H1 (cell line): ENCODE data around the gene RAB7B. TPM values are rescaled to one million over a fixed set of nuclear protein-coding genes. Genes with fewer than 3 reads are reported as not detected.

Experiments
- CTCF ChIA-PET: fragments of 300-600 bp; sonication (Branson Sonifier 250); formaldehyde crosslinking; loops from one replicate; lab custom pipeline; 2021; ENCODE audit not compliant: partially characterized antibody; lab: Charles Lee
- POLR2A ChIA-PET: fragments of 300-600 bp; sonication (Branson Sonifier 250); formaldehyde crosslinking; loops from one replicate; lab custom pipeline; 2021; ENCODE audit warnings: inconsistent platforms; ENCODE audit not compliant: partially characterized antibody; lab: Charles Lee
- DNase-seq, 2 experiments: peaks; one replicate each; pipeline versions ENCODE4 v3.0.0 to v3.0.0-alpha.2; 2010 to 2022; ENCODE audit warnings: low spot score in 2 of 2, low read depth in 1 of 2, mixed read lengths in 1 of 2
- FAIRE-seq: peaks from 2 replicates; lab custom pipeline; 2011; peaks lifted over from hg19 to GRCh38; lab: Jason Lieb, UNC
- H2AFZ ChIP-seq: 2 replicates; pipeline ENCODE4 v1.8.1; 2012; ENCODE audit warnings: low read length, inconsistent platforms
- H2AK5ac ChIP-seq: 2 replicates; pipeline ENCODE4 v1.6.1; 2013; ENCODE audit warnings: low read depth, low read length
- H2BK120ac ChIP-seq: replicated peaks from 2 replicates; pipeline ENCODE3; 2013; ENCODE audit warnings: low read depth, low read length, inconsistent platforms
- H2BK12ac ChIP-seq: 2 replicates; pipeline ENCODE4 v1.6.1; 2013; ENCODE audit warnings: low read depth, low read length
- H2BK15ac ChIP-seq: 2 replicates; pipeline ENCODE4 v1.6.1; 2013; ENCODE audit warnings: low read length
- H2BK20ac ChIP-seq: 2 replicates; pipeline ENCODE4 v1.6.1; 2013; ENCODE audit warnings: low read length
- H2BK5ac ChIP-seq: 2 replicates; pipeline ENCODE4 v1.6.1; 2013; ENCODE audit warnings: low read depth, low read length
- H3K14ac ChIP-seq: 2 replicates; pipeline ENCODE4 v1.6.1; 2013; ENCODE audit warnings: inconsistent platforms; ENCODE audit not compliant: insufficient read length
- H3K18ac ChIP-seq: 2 replicates; pipeline ENCODE4 v1.6.1; 2013; ENCODE audit warnings: low read length; ENCODE audit errors: extremely low read depth
- H3K23ac ChIP-seq: 2 replicates; pipeline ENCODE4 v1.6.1; 2013; ENCODE audit warnings: inconsistent platforms; ENCODE audit not compliant: insufficient read length
- H3K23me2 ChIP-seq: 2 replicates; pipeline ENCODE4 v1.6.1; 2013; ENCODE audit warnings: low read depth, low read length
- H3K27ac ChIP-seq: 2 replicates; pipeline ENCODE4 v1.6.1; 2011; ENCODE audit warnings: low read depth, low read length, inconsistent platforms
- H3K27me3 ChIP-seq, 4 experiments: replicated peaks in 1 of 4; 1 replicate in 1 of 4; 2 replicates in 3 of 4; pipeline versions ENCODE4 v1.6.1 to v1.8.1; 2011 to 2013; ENCODE audit warnings: low read length in 3 of 4, mild to moderate bottlenecking in 3 of 4, inconsistent platforms in 2 of 4, mixed read lengths in 2 of 4, moderate library complexity in 1 of 4; ENCODE audit not compliant: control insufficient read depth in 3 of 4, insufficient read depth in 3 of 4; ENCODE audit errors: extremely low read depth in 1 of 4
- H3K36me3 ChIP-seq, 4 experiments: 2 replicates each; pipeline versions ENCODE4 v1.6.1 to v1.8.1; 2011 to 2013; ENCODE audit warnings: mild to moderate bottlenecking in 4 of 4, low read length in 3 of 4, moderate library complexity in 2 of 4, control low read depth in 1 of 4, inconsistent platforms in 1 of 4; ENCODE audit not compliant: insufficient read depth in 4 of 4, control insufficient read depth in 2 of 4
- H3K4ac ChIP-seq: replicated peaks from 2 replicates; pipeline ENCODE3; 2013; ENCODE audit warnings: low read length, low read depth, mixed read lengths, inconsistent platforms; ENCODE audit not compliant: insufficient read length
- H3K4me1 ChIP-seq, 4 experiments: replicated peaks in 1 of 4; 1 replicate in 1 of 4; 2 replicates in 3 of 4; pipeline versions ENCODE4 v1.6.1 to v1.8.1; 2011 to 2013; ENCODE audit warnings: low read length in 3 of 4, inconsistent platforms in 2 of 4, mixed read lengths in 1 of 4; ENCODE audit not compliant: insufficient read depth in 4 of 4, control insufficient read depth in 3 of 4
- H3K4me2 ChIP-seq, 2 experiments: 2 replicates each; pipeline versions ENCODE4 v1.6.1 to v1.8.1; 2011 to 2013; ENCODE audit warnings: low read depth in 2 of 2, low read length in 2 of 2, control low read depth in 1 of 2, inconsistent platforms in 1 of 2, mild to moderate bottlenecking in 1 of 2; ENCODE audit not compliant: insufficient read depth in 1 of 2
- H3K4me3 ChIP-seq, 4 experiments: fragments of 200-600, 300-600 bp in 1 of 4; sonication (generic), shearing (Covaris generic), sonication (Bioruptor Twin) in 1 of 4; 2 replicates each; pipeline versions ENCODE4 v1.5.1 to v1.8.1; 2011 to 2016; ENCODE audit warnings: low read length in 4 of 4, low read depth in 3 of 4, control low read depth in 2 of 4, inconsistent platforms in 2 of 4, mild to moderate bottlenecking in 2 of 4, mixed read lengths in 1 of 4, moderate library complexity in 1 of 4; ENCODE audit not compliant: insufficient read depth in 2 of 4; ENCODE audit errors: extremely low read depth in 1 of 4
- H3K56ac ChIP-seq: replicated peaks from 2 replicates; pipeline ENCODE3; 2013; ENCODE audit warnings: low read depth, mild to moderate bottlenecking, mixed read lengths, low read length, inconsistent platforms; ENCODE audit not compliant: insufficient read length
- H3K79me1 ChIP-seq: 2 replicates; pipeline ENCODE4 v1.6.1; 2013; ENCODE audit warnings: low read depth, low read length, control low read depth
- H3K79me2 ChIP-seq, 2 experiments: 2 replicates each; pipeline versions ENCODE4 v1.6.1 to v1.8.1; 2012 to 2013; ENCODE audit warnings: low read length in 2 of 2, mild to moderate bottlenecking in 2 of 2, inconsistent platforms in 1 of 2; ENCODE audit not compliant: insufficient read depth in 2 of 2, control insufficient read depth in 1 of 2
- H3K9ac ChIP-seq, 4 experiments: replicated peaks in 1 of 4; 1 replicate in 1 of 4; 2 replicates in 3 of 4; pipeline versions ENCODE4 v1.6.1 to v1.8.1; 2011 to 2013; ENCODE audit warnings: low read depth in 3 of 4, low read length in 3 of 4, control low read depth in 2 of 4, mild to moderate bottlenecking in 2 of 4, moderate library complexity in 2 of 4, inconsistent platforms in 1 of 4; ENCODE audit errors: extremely low read depth in 1 of 4
- H3K9me3 ChIP-seq, 2 experiments: 2 replicates each; pipeline versions ENCODE4 v1.6.1 to v1.8.1; 2012 to 2013; ENCODE audit warnings: mild to moderate bottlenecking in 2 of 2, moderate library complexity in 2 of 2, control low read depth in 1 of 2, inconsistent platforms in 1 of 2, low read depth in 1 of 2, low read length in 1 of 2, mixed read lengths in 1 of 2; ENCODE audit not compliant: insufficient read depth in 2 of 2
- H4K20me1 ChIP-seq, 2 experiments: replicated peaks in 1 of 2; 2 replicates each; pipeline versions ENCODE3 to v1.8.1; 2011 to 2013; ENCODE audit warnings: inconsistent platforms in 2 of 2, low read length in 2 of 2, mild to moderate bottlenecking in 1 of 2; ENCODE audit not compliant: insufficient read depth in 2 of 2, control insufficient read depth in 1 of 2
- H4K5ac ChIP-seq: 2 replicates; pipeline ENCODE4 v1.6.1; 2013; ENCODE audit warnings: low read length, low read depth, mixed read lengths, inconsistent platforms; ENCODE audit not compliant: insufficient read length
- H4K8ac ChIP-seq: 2 replicates; pipeline ENCODE4 v1.8.0; 2013; ENCODE audit warnings: mild to moderate bottlenecking, moderate library complexity, low read length, inconsistent platforms; ENCODE audit not compliant: insufficient read depth; ENCODE audit errors: extremely low read depth
- H4K91ac ChIP-seq: replicated peaks from 2 replicates; pipeline ENCODE3; 2013; ENCODE audit warnings: low read length, mixed read lengths, inconsistent platforms; ENCODE audit not compliant: insufficient read length
- ATF3 ChIP-seq: IDR thresholded peaks from 2 replicates; pipeline ENCODE4 v1.6.1; 2011; ENCODE audit warnings: low read depth, mild to moderate bottlenecking, low read length; ENCODE audit not compliant: insufficient read depth
- CBX5 ChIP-seq: fragments of 300-800, 300-1000 bp; sonication (generic); IDR thresholded peaks from 2 replicates; pipeline ENCODE4 v1.7.1; 2016; ENCODE audit warnings: antibody characterized with exemption, low read length, low read depth
- CBX8 ChIP-seq: fragments of 300-800, 300-1000 bp; sonication (generic); IDR thresholded peaks from 2 replicates; pipeline ENCODE4 v1.7.1; 2016; ENCODE audit warnings: low read depth, low read length, borderline replicate concordance
- CHD1 ChIP-seq: IDR thresholded peaks from 2 replicates; pipeline ENCODE4 v1.6.1; 2012; ENCODE audit warnings: low read depth, low read length, improper control_type of control experiment
- HDAC6 ChIP-seq: IDR thresholded peaks from one replicate; pipeline ENCODE4 v1.7.1; 2012; ENCODE audit warnings: low read depth, mild to moderate bottlenecking, inconsistent platforms, low read length, moderate library complexity
- KDM1A ChIP-seq: fragments of 200-600, 300-600 bp; sonication (generic); IDR thresholded peaks from 2 replicates; pipeline ENCODE4 v1.7.1; 2016; ENCODE audit warnings: mild to moderate bottlenecking, low read length, borderline replicate concordance
- KDM4A ChIP-seq: IDR thresholded peaks from one replicate; pipeline ENCODE4 v1.7.1; 2012; ENCODE audit warnings: low read depth, mild to moderate bottlenecking, moderate library complexity, low read length, inconsistent platforms; ENCODE audit not compliant: severe bottlenecking
- KDM5A ChIP-seq: fragments of 200-600 bp; IDR thresholded peaks from 2 replicates; pipeline ENCODE4 v1.7.1; 2012; ENCODE audit warnings: mild to moderate bottlenecking, low read length, inconsistent platforms, mixed read lengths
- MAX ChIP-seq: IDR thresholded peaks from 2 replicates; pipeline ENCODE4 v1.6.1; 2012; ENCODE audit warnings: inconsistent platforms
- POLR2AphosphoS5 ChIP-seq: IDR thresholded peaks from 2 replicates; pipeline ENCODE4 v1.6.1; 2011; ENCODE audit warnings: low read depth, low read length
- RBBP5 ChIP-seq: IDR thresholded peaks from 2 replicates; pipeline ENCODE4 v1.7.1; 2012; ENCODE audit warnings: low read depth, mild to moderate bottlenecking, inconsistent platforms, low read length, moderate library complexity, borderline replicate concordance
- SP4 ChIP-seq: IDR thresholded peaks from 2 replicates; pipeline ENCODE4 v1.6.1; 2012; ENCODE audit warnings: low read length, inconsistent platforms
- TBP ChIP-seq: IDR thresholded peaks from 2 replicates; pipeline ENCODE4 v1.6.1; 2011; ENCODE audit warnings: low read depth, low read length, improper control_type of control experiment
- WGBS, 2 experiments: shearing (Covaris generic) in 1 of 2; methylation state at CpG; one replicate each; pipeline versions ENCODE4 v1.1.6 to v1.1.7; 2013 to 2015; ENCODE audit warnings: low lambda C conversion rate in 2 of 2, mixed read lengths in 2 of 2, inconsistent platforms in 1 of 2, low coverage in 1 of 2, missing lambda C conversion rate in 1 of 2; ENCODE audit not compliant: insufficient replicate concordance in 2 of 2, insufficient coverage in 1 of 2, insufficient read length in 1 of 2; ENCODE audit errors: extremely low coverage in 1 of 2, missing lambda C conversion rate in 1 of 2; 5-methylcytosine and 5-hydroxymethylcytosine counted together
- polyA plus RNA-seq, 7 experiments: library from polyadenylated mRNA; depleted of rRNA in 3 of 7; stranded (reverse) in 5 of 7; unstranded in 2 of 7; fragments of >200 nt in 5 of 7; fragments of 200-250 nt in 2 of 7; gene quantifications; 1 replicate in 5 of 7; 2 replicates in 1 of 7; 4 replicates in 1 of 7; pipeline versions ENCODE4 v1.2.1 to v1.2.3, GENCODE V29; 2011 to 2013; ENCODE audit warnings: missing spikeins in 2 of 7, mixed read lengths in 2 of 7
- total RNA-seq: library from RNA; stranded (reverse); fragmentation: NEBNext Ultra II Directional; extraction: Animal tissue kit (Norgen Biotek cat#: 25700); gene quantifications from 2 replicates; pipeline ENCODE4 v1.2.1, GENCODE V29; 2021

The RAB7B gene
- total and polyA plus RNA-seq, 2 of the 8 experiments (the other 6 are each of a cell fraction or from before 2014, with no cell fraction given), result 0.05 TPM; not detected in 1

- Histone ChIP-seq H4K20me1 (no peaks in the 10 kb centered on the region), H3K4me2 (no peak overlapping the region), H3K79me1 (no peaks in the 10 kb centered on the region), H2BK120ac (no peak overlapping the region), H3K23me2 (no peaks in the 10 kb centered on the region), H3K9me3 (no peaks in the 10 kb centered on the region), H3K18ac (no peak overlapping the region), H3K9ac (no peak overlapping the region), H3K27ac (no peak overlapping the region), H2BK12ac (no peak overlapping the region), H2AK5ac (no peak overlapping the region), H3K36me3 (no peaks in the 10 kb centered on the region), H2BK5ac (no peak overlapping the region), H2BK20ac (no peak overlapping the region), H2BK15ac (peak overlapping the region; percentile 61; the same call in 1 of the 2 replicates), H3K14ac (no peak overlapping the region), H3K4me1 (peaks cover 0 to 9% (median 4%) of the 10 kb centered on the region in 4 experiments; a peak in 4 of 7 replicates), H3K4ac (no peak overlapping the region), H4K5ac (no peak overlapping the region), H3K56ac (no peak overlapping the region), H3K27me3 (no peaks in the 10 kb centered on the region), H4K8ac (no peak overlapping the region; the same call in 1 of the 2 replicates), H4K91ac (no peak overlapping the region), H3K4me3 (no peak overlapping the region), H3K23ac (no peak overlapping the region), H3K79me2 (no peaks in the 10 kb centered on the region), H2AFZ (no peak overlapping the region)
- 85% methylated on average over 6 of the region's 6 CpGs; no CpG with 5 or more reads in 1 of the 2 experiments for WGBS, 2 experiments
- FAIRE-seq (no peak), DNase-seq (no peak)
- ChIA-PET POLR2A (no interaction called here), CTCF (interaction anchor here (0.9 to 5.7 kb wide), 6 partner anchors 14 to 171 kb away, joined by 3 to 50 read pairs (median 5); partner anchors contain the start of gene SLC26A9)
- TF ChIP-seq CHD1 (no peak), MAX (no peak), ATF3 (no peak), KDM5A (no peak), SP4 (no peak), HDAC6 (no peak), KDM1A (no peak), CBX8 (no peak), CBX5 (no peak), RBBP5 (no peak), POLR2AphosphoS5 (no peak), KDM4A (no peak), TBP (no peak)
These were observed 40.4 kb downstream of the RAB7B start for GRCh38 chr1:205962821-205963221.
